Stomach (tissue), 9 donors: Measurements from ENCODE around the gene QRFP. TPM values are rescaled to one million over a fixed set of nuclear protein-coding genes. Genes with fewer than 3 reads are reported as not detected.

Source experiments
- DNase-seq, 2 donors: peaks; one replicate each; pipeline versions ENCODE4 v3.0.0 to v3.0.0-alpha.2; 2013 to 2019
- H3K27ac ChIP-seq, 5 donors: fragments of 200-600 bp in 4 of 5; sonication (generic) in 4 of 5; one replicate each; pipeline ENCODE4 v1.5.1; 2013 to 2019; ENCODE audit warnings: mild to moderate bottlenecking in 1 of 5, moderate library complexity in 1 of 5
- H3K27me3 ChIP-seq, 3 donors: fragments of 200-600 bp; sonication (generic); one replicate each; pipeline ENCODE4 v1.5.1; 2017 to 2019; ENCODE audit warnings: mixed run types in 1 of 3
- H3K36me3 ChIP-seq, 4 donors: fragments of 200-600 bp; sonication (generic); 1 replicate in 3 of 4; 2 replicates in 1 of 4; pipeline ENCODE4 v1.5.1; 2016 to 2019
- H3K4me1 ChIP-seq, 4 donors: fragments of 200-600 bp; sonication (generic); one replicate each; pipeline ENCODE4 v1.5.1; 2016 to 2019
- H3K4me3 ChIP-seq, 4 donors: fragments of 200-600 bp; sonication (generic) in 3 of 4; one replicate each; pipeline ENCODE4 v1.5.1; 2016 to 2019; ENCODE audit warnings: mild to moderate bottlenecking in 1 of 4
- H3K9me3 ChIP-seq, 4 donors: fragments of 200-600 bp; sonication (generic); one replicate each; pipeline ENCODE4 v1.5.1; 2016 to 2019
- CTCF ChIP-seq, 7 experiments: fragments of 450-650 bp in 4 of 7; fragments of 200-600 bp in 3 of 7; sonication (generic) in 3 of 7; IDR thresholded peaks; one replicate each; pipeline ENCODE4 v1.5.1; 2016 to 2019; ENCODE audit warnings: antibody characterized with exemption in 7 of 7, control low read depth in 2 of 7, mild to moderate bottlenecking in 1 of 7
- EP300 ChIP-seq: sonication (generic); formaldehyde crosslinking; IDR thresholded peaks from one replicate; pipeline ENCODE4 v1.6.1; 2017; ENCODE audit warnings: antibody characterized with exemption
- POLR2A ChIP-seq, 4 donors: fragments of 450-650 bp; IDR thresholded peaks; one replicate each; pipeline ENCODE4 v1.6.1; 2016; ENCODE audit warnings: antibody characterized with exemption in 4 of 4, control low read depth in 2 of 4, mild to moderate bottlenecking in 1 of 4, moderate library complexity in 1 of 4
- POLR2AphosphoS5 ChIP-seq, 3 donors: sonication (generic); formaldehyde crosslinking; IDR thresholded peaks; one replicate each; pipeline ENCODE4 v1.6.1; 2016; ENCODE audit warnings: antibody characterized with exemption in 3 of 3
- WGBS, 5 donors: extraction: QIAGEN DNeasy Blood & Tissue Kit in 3 of 5; methylation state at CpG; one replicate each; pipeline versions ENCODE4 v1.1.5 to v1.1.7; 2013 to 2018; 5-methylcytosine and 5-hydroxymethylcytosine counted together
- intact Hi-C: fragments of 100-400 bp; cut with DNase I; formaldehyde crosslinking; loops from one replicate; pipeline ENCODE4 v1.15.1; 2023; ENCODE audit warnings: low total_unique reads
- polyA plus RNA-seq, 3 donors: library from polyadenylated mRNA; stranded (reverse); fragments of 200-250 nt; gene quantifications; one replicate each; pipeline ENCODE4 v1.2.3, GENCODE V29; 2013
- total RNA-seq, 5 donors: library from RNA; depleted of rRNA; stranded (reverse); fragments of >200 nt; gene quantifications; one replicate each; pipeline versions ENCODE4 v1.1.0 to v1.2.3, GENCODE V29; 2014 to 2016
- donor health status: healthy with polysubstance abuse.
- donor health status: Bipolar disorder and iron deficiency.
- donor health status: healthy.

The QRFP gene
- total and polyA plus RNA-seq, 8 donors: not detected

DNA sequence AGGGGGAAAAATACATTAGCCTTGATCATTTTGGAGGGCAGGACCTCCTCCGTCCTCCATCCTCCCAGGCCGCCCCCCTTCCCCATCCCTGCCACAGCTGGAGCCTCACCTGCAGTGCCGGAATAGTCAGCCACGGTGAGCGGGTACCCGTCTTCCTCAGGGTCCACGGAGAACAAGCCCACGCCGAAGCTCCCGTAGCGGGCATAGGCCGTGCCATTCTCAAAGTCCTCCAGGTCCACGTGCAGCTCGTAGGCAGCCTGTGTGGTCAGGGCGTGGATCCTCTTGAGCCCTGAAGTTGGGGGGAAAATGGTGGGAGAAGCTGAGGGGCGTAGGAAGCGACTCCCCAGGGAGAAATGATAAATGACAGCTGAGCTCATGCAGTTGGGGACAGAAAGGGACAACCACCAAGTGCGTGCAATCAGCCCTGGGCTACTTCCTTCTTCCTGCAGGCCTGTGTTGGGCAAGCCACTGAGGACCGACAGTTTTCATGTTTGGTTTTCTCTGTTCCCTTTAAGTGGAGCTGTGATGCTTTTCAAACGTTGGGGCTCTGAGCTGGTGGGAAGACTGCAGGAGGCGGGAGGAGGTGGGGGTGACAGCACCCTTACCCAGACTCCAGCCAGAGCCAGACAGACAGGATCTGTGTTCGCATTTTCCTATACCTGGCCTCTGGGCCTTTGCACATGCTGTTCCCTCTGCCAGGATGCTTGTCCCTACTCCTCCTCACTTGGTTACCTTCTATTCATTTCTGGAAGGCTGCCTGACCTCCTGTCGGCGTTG lies 8.7 kb upstream of the QRFP start:
- no peak for TF ChIP-seq POLR2A (IDR thresholded peaks at IDR 0.05)
- TF ChIP-seq EP300: no peak
- no peak for TF ChIP-seq POLR2AphosphoS5 (IDR thresholded peaks at IDR 0.05)
- TF ChIP-seq CTCF (IDR thresholded peaks at IDR 0.05): no peak
- 88 to 90% (median 90%) methylated on average over 24 of the region's 24 CpGs for WGBS, 5 donors
- H3K36me3 ChIP-seq: no peaks in the 10 kb centered on the region
- H3K27ac ChIP-seq: no peak overlapping the region
- H3K9me3 ChIP-seq: no peaks in the 10 kb centered on the region
- no peak for DNase-seq
- no peaks in the 10 kb centered on the region for H3K4me1 ChIP-seq
- intact Hi-C loops: no loop called here
- H3K4me3 ChIP-seq: no peak overlapping the region
- H3K27me3 ChIP-seq: peaks cover 0 to 63% (median 34%) of the 10 kb centered on the region in 3 donors

DNA sequence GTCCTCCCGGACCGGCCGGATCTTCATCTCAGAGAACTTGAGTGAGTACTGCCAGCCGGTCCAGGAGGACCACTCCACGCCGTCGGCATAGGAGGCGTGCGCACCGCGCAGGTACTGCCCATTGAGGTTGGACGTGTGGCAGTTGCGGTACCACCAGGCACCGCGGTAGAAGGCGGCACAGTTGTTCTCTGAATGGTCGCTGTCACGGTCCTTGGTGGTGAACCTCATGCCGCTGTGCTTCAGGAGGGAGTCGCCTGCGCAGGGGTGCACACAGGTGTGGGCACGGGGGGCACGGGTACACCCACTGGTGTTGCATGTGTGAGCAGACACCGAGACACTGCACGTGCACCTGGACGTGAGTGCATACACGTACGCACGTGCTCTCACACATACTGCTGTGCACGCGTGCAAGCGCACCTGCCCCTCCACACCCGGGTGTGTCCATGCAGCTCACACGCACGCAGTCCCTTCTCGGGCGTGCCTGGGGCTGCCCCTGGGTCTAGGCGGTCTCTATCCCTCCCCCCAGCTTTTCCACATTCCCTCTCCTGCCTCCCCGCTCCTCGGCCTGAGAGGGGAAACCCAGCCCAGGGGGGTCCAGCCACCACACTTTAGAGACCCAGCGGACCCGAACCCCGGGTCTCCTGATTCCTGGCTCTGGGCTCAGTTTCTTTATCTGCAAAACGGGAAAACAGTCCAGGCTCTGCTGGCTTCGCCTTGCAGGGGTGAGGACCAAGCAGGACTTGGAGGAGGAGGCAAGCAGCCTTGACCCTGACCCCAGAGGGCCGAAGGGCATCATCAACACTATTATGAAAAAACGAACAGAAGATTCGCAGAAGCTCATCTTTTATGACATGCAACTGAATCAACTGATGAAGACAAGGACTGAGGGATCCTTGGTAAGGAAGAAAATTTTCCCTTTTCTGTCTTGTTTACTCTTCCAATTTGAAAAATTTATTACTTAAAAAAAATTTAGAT lies 7.7 kb upstream of the QRFP start:
- Histone ChIP-seq H3K9me3 (no peaks in the 10 kb centered on the region), H3K27me3 (peaks cover 0 to 73% (median 39%) of the 10 kb centered on the region in 3 donors), H3K36me3 (no peaks in the 10 kb centered on the region), H3K27ac (no peak overlapping the region), H3K4me3 (no peak overlapping the region), H3K4me1 (peaks cover 0 to 2% (median 0%) of the 10 kb centered on the region in 4 donors)
- WGBS, 5 donors: 84 to 90% (median 86%) methylated on average over 40 to 48 of the region's 48 CpGs
- DNase-seq: no peak
- TF ChIP-seq POLR2A (IDR thresholded peaks at IDR 0.05) (no peak), EP300 (no peak), POLR2AphosphoS5 (IDR thresholded peaks at IDR 0.05) (no peak), CTCF (IDR thresholded peaks at IDR 0.05) (no peak)
- intact Hi-C loops: no loop called here

DNA sequence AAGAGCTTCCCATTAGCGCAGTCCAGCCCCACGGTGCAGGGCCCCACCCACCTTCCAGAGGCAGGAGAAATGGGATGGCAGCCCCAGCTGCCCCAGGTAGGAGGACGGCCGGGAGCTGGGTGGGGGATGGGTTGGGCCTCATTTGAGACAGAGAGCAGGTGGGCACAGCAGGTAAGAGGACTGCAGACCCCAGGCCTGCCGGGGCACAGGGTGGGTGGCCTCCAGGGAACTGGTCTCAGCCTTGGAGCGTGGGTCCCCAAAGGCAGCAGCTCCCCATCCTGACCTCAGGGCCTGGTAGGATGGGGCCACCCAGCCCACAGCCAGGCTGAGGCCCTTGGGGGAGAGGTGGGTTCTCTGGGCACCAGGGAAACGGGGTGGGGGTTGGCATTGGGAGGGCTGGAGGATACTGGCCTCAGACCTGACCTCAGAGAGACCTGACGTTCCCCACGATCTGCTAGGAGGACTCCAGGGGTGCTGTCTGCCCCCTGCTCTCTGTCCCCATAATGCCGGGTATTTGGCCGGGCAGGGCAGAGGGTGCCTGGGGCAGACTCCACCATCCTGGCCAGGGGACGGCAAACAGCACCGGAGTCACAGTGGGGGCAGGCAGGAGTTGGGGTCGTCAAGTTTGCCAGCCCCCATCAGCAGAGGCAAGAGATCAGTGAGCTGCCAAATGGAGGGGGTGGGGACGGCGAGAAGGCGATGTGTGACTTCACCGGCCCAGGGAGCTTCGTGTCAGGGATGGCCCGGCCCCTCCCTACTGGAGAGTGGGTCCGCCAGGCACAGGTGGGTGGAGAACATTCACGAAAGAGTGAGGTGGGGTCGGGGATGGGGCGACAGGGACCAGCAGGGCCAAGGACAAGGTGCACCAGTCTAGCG lies 6.8 kb upstream of the QRFP start:
- no peaks in the 10 kb centered on the region for H3K36me3 ChIP-seq
- peaks cover 0 to 7% (median under 1%) of the 10 kb centered on the region in 4 donors for H3K4me1 ChIP-seq
- 65 to 76% (median 66%) methylated on average over 21 to 25 of the region's 25 CpGs for WGBS, 5 donors
- TF ChIP-seq POLR2AphosphoS5 (IDR thresholded peaks at IDR 0.05) (no peak), EP300 (no peak), POLR2A (IDR thresholded peaks at IDR 0.05) (no peak), CTCF (IDR thresholded peaks at IDR 0.05) (no peak)
- H3K9me3 ChIP-seq: no peaks in the 10 kb centered on the region
- no peak overlapping the region for H3K27ac ChIP-seq
- no peak for DNase-seq
- intact Hi-C loops: no loop called here
- H3K27me3 ChIP-seq: peaks cover 0 to 75% (median 42%) of the 10 kb centered on the region in 3 donors
- H3K4me3 ChIP-seq: no peak overlapping the region
